ENCODE data around the gene HECW1.

HECW1 gene

GRCh38 chr7:43148161-43148731 is 35.8 kb downstream of the HECW1 start:
- DNase-seq, result no peak

GRCh38 chr7:43151076-43151475 is 38.6 kb downstream of the HECW1 start:
- DNase-seq, result no peak

- DNase-seq, result no peak
These were observed 40.2 kb downstream of the HECW1 start for GRCh38 chr7:43152696-43153095.

- DNase-seq, result no peak
These were observed 43.2 kb downstream of the HECW1 start for GRCh38 chr7:43155636-43156035.

- no peak for DNase-seq
These were observed 51.4 kb downstream of the HECW1 start for GRCh38 chr7:43163885-43164284.

GRCh38 chr7:43164757-43165156 is 52.3 kb downstream of the HECW1 start:
- DNase-seq, result no peak

GRCh38 chr7:43166686-43167085 is 54.2 kb downstream of the HECW1 start:
- DNase-seq, result no peak

- no peak for DNase-seq
These were observed 56.6 kb downstream of the HECW1 start for GRCh38 chr7:43169076-43169475.

GRCh38 chr7:43170571-43170970 is 58.1 kb downstream of the HECW1 start:
- no peak for DNase-seq

- no peak for DNase-seq
These were observed 63.2 kb downstream of the HECW1 start for GRCh38 chr7:43175570-43176200.

- DNase-seq, result no peak
These were observed 66.9 kb downstream of the HECW1 start for GRCh38 chr7:43179393-43179792.

- DNase-seq, result no peak
These were observed 80.5 kb downstream of the HECW1 start for GRCh38 chr7:43192806-43193460.

- no peak for DNase-seq
These were observed 81.4 kb downstream of the HECW1 start for GRCh38 chr7:43193893-43194292.

GRCh38 chr7:43195256-43195655 is 82.8 kb downstream of the HECW1 start:
- no peak for DNase-seq

GRCh38 chr7:43195768-43196167 is 83.3 kb downstream of the HECW1 start:
- DNase-seq, result no peak

- no peak for DNase-seq
These were observed 83.9 kb downstream of the HECW1 start for GRCh38 chr7:43196379-43196778.

- DNase-seq, result no peak
These were observed 85.6 kb downstream of the HECW1 start for GRCh38 chr7:43198016-43198415.

GRCh38 chr7:43198599-43199090 is 86.2 kb downstream of the HECW1 start:
- DNase-seq, result no peak

- DNase-seq, result no peak
These were observed 87.1 kb downstream of the HECW1 start for GRCh38 chr7:43199371-43200160.

- DNase-seq, result no peak
These were observed 89.5 kb downstream of the HECW1 start for GRCh38 chr7:43201912-43202311.

- DNase-seq, result no peak
These were observed 91.6 kb downstream of the HECW1 start for GRCh38 chr7:43204081-43204480.

- DNase-seq, result no peak
These were observed 92.8 kb downstream of the HECW1 start for GRCh38 chr7:43205171-43205795.

- DNase-seq, result no peak
These were observed 95.8 kb downstream of the HECW1 start for GRCh38 chr7:43208242-43208641.
